ENCODE measurements around the gene ICE1. TPM values are rescaled to one million over a fixed set of nuclear protein-coding genes. Genes with fewer than 3 reads are reported as not detected.
"Not testable (repeated sequence)": the region's sequence is repeated elsewhere in the genome, so short reads cannot be mapped to it uniquely, and the experiment has no call there.

The ICE1 gene
- total RNA-seq, 2 donors from 2014 or later = 31.8 to 41.3 TPM

DNA sequence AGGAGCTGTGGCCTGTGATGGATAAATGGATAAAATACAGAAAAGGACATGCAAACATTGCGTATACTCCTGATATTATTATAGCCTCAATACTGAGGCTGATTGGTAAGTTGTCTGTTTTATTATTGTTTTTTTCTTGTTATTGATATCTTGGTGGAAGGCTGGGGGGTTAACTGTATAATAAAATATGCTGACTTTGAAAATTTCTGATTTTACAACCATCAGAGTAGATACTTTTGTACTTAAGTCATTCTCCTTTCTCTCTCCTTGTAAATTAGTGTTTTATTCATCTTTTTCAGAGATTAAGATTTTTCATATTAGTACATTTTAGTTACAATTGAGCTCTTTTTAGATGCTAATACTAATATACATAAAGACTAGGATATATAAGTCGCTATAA, 53.5 kb downstream of the ICE1 start:
- H3K4me3 Mint-ChIP-seq = no peak overlapping the region
- no peaks in the 10 kb centered on the region for H3K9me3 Mint-ChIP-seq
- DNase-seq (ENCODE audit: low spot score) (no peak), ATAC-seq (no peak)
- no peaks in the 10 kb centered on the region for H3K27me3 Mint-ChIP-seq
- peaks cover 18% of the 10 kb centered on the region for H3K36me3 Mint-ChIP-seq
- no peak overlapping the region for H3K27ac Mint-ChIP-seq
- peaks cover 8 to 11% of the 10 kb centered on the region in 2 donors for H3K4me1 Mint-ChIP-seq (ENCODE audit: low read depth in 2 of 2)

- peaks cover 15% of the 10 kb centered on the region for H3K36me3 Mint-ChIP-seq
- H3K4me3 Mint-ChIP-seq; DNase-seq (ENCODE audit: low spot score); H3K27ac Mint-ChIP-seq; ATAC-seq; H3K27me3 Mint-ChIP-seq; H3K9me3 Mint-ChIP-seq: not testable (repeated sequence)
- peaks cover 18 to 25% of the 10 kb centered on the region in 2 donors for H3K4me1 Mint-ChIP-seq (ENCODE audit: low read depth in 2 of 2)
These were observed 57.1 kb downstream of the ICE1 start for GRCh38 chr5:5479578-5479977.

DNA sequence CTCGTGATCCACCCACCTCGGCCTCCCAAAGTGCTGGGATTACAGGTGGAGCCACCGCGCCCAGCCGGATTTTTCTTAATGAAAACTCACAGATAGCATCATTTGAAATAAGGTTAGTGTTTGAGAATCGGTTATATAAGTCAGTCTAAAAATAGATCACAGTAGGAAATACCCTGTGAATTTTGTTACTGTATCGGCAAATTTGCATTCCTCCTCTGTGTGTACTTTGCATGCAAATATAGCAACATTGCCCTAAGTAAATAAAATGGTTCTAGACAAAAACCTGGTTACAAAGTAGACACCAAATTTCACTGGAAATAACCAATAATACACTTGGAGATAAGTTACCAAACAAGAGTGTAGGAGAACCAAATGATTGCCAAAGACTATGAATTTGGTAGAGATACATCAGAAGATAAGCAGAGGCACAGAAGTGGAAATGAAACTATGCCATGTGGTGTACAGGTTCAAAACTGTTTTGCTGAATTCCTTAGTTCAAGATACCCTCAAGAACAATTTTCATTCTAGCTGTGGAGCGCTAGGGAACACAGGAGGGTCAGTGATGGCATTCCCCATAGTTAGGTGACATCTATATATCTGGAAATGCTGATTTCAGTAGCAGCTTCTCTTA, 58.1 kb downstream of the ICE1 start:
- Mint-ChIP-seq H3K4me3 (peak overlapping the region; percentile 44), H3K9me3 (no peaks in the 10 kb centered on the region)

GRCh38 chr5:5481206-5481605, 58.7 kb downstream of the ICE1 start:
- Mint-ChIP-seq H3K27ac (peak overlapping the region; percentile 70 to 71), H3K4me3 (peak overlapping the region; percentile 44), H3K4me1 (ENCODE audit: low read depth in 2 of 2) (peaks cover 24 to 31% of the 10 kb centered on the region in 2 donors), H3K9me3 (no peaks in the 10 kb centered on the region), H3K27me3 (no peaks in the 10 kb centered on the region), H3K36me3 (peaks cover 15% of the 10 kb centered on the region)
- ATAC-seq (peak in 1 of 2 donors; percentile 66), DNase-seq (ENCODE audit: low spot score) (no peak)

More for the DNA sequence above, 58.1 kb downstream of the ICE1 start:
- peak overlapping the region; percentile 70 to 71 for H3K27ac Mint-ChIP-seq
- H3K4me1 Mint-ChIP-seq (ENCODE audit: low read depth in 2 of 2) = peaks cover 19 to 26% of the 10 kb centered on the region in 2 donors
- DNase-seq (ENCODE audit: low spot score) = no peak
- no peaks in the 10 kb centered on the region for H3K27me3 Mint-ChIP-seq
- no peak for ATAC-seq
- H3K36me3 Mint-ChIP-seq = peaks cover 15% of the 10 kb centered on the region

- H3K9me3 Mint-ChIP-seq = no peaks in the 10 kb centered on the region
- peak overlapping the region; percentile 70 to 71 for H3K27ac Mint-ChIP-seq
- peaks cover 25 to 34% of the 10 kb centered on the region in 2 donors for H3K4me1 Mint-ChIP-seq (ENCODE audit: low read depth in 2 of 2)
- ATAC-seq (no peak), DNase-seq (ENCODE audit: low spot score) (no peak)
- H3K27me3 Mint-ChIP-seq = no peaks in the 10 kb centered on the region
- peaks cover 15% of the 10 kb centered on the region for H3K36me3 Mint-ChIP-seq
- H3K4me3 Mint-ChIP-seq = peak overlapping the region; percentile 44
These were observed 59.2 kb downstream of the ICE1 start for GRCh38 chr5:5481633-5482032.

DNA sequence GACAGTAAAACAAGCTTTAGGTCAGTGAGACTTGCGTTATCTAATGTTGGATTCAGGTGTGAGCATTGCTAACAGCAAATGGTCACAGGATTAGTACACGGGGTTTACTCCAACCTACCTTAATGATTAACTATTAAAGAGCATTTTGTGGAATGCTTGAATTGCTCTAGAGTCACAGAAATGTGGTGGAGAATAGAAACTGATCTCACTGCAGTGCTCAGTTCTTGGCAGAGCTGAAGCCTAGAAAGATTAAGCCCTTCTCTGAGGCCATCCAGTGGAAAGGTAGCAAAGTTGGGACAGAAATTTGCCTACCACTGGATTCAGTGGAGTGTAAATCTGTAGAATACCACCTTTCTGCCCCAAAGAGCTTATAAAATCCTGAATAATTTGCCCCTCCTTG, 60.9 kb downstream of the ICE1 start:
- DNase-seq (ENCODE audit: low spot score) (no peak), ATAC-seq (no peak)
- H3K4me3 Mint-ChIP-seq = no peak overlapping the region
- no peaks in the 10 kb centered on the region for H3K27me3 Mint-ChIP-seq
- H3K9me3 Mint-ChIP-seq = no peaks in the 10 kb centered on the region
- H3K36me3 Mint-ChIP-seq = peaks cover under 1% of the 10 kb centered on the region
- H3K27ac Mint-ChIP-seq = no peak overlapping the region
- H3K4me1 Mint-ChIP-seq (ENCODE audit: low read depth in 2 of 2) = peaks cover 34 to 43% of the 10 kb centered on the region in 2 donors

GRCh38 chr5:5483880-5484598, 61.6 kb downstream of the ICE1 start:
- H3K27ac Mint-ChIP-seq = peak overlapping the region in 1 of 2 donors; percentile 38

GRCh38 chr5:5486122-5486521, 63.6 kb downstream of the ICE1 start:
- Mint-ChIP-seq H3K4me3 (peak overlapping the region; percentile 15), H3K4me1 (ENCODE audit: low read depth in 2 of 2) (peaks cover 27 to 35% of the 10 kb centered on the region in 2 donors), H3K36me3 (peaks cover 14% of the 10 kb centered on the region), H3K9me3 (no peaks in the 10 kb centered on the region), H3K27me3 (no peaks in the 10 kb centered on the region), H3K27ac (no peak overlapping the region)
- DNase-seq (ENCODE audit: low spot score) = no peak
- ATAC-seq = peak; percentile 68 to 76

More at GRCh38 chr5:5483880-5484598, 61.6 kb downstream of the ICE1 start:
- H3K36me3 Mint-ChIP-seq = peaks cover 6% of the 10 kb centered on the region
- peaks cover 34 to 43% of the 10 kb centered on the region in 2 donors for H3K4me1 Mint-ChIP-seq (ENCODE audit: low read depth in 2 of 2)
- no peaks in the 10 kb centered on the region for H3K27me3 Mint-ChIP-seq
- H3K9me3 Mint-ChIP-seq = no peaks in the 10 kb centered on the region
- ATAC-seq (no peak), DNase-seq (ENCODE audit: low spot score) (no peak)
- H3K4me3 Mint-ChIP-seq = no peak overlapping the region

- H3K27ac Mint-ChIP-seq = peak overlapping the region in 1 of 2 donors; percentile 50
- no peak overlapping the region for H3K4me3 Mint-ChIP-seq
- H3K9me3 Mint-ChIP-seq = no peaks in the 10 kb centered on the region
- peaks cover 22 to 36% of the 10 kb centered on the region in 2 donors for H3K4me1 Mint-ChIP-seq (ENCODE audit: low read depth in 2 of 2)
- no peak for DNase-seq (ENCODE audit: low spot score)
- H3K36me3 Mint-ChIP-seq = peaks cover 18% of the 10 kb centered on the region
- peaks cover 3 to 6% of the 10 kb centered on the region in 2 donors for H3K27me3 Mint-ChIP-seq
- no peak for ATAC-seq
These were observed 65.3 kb downstream of the ICE1 start for GRCh38 chr5:5487585-5488360.

DNA sequence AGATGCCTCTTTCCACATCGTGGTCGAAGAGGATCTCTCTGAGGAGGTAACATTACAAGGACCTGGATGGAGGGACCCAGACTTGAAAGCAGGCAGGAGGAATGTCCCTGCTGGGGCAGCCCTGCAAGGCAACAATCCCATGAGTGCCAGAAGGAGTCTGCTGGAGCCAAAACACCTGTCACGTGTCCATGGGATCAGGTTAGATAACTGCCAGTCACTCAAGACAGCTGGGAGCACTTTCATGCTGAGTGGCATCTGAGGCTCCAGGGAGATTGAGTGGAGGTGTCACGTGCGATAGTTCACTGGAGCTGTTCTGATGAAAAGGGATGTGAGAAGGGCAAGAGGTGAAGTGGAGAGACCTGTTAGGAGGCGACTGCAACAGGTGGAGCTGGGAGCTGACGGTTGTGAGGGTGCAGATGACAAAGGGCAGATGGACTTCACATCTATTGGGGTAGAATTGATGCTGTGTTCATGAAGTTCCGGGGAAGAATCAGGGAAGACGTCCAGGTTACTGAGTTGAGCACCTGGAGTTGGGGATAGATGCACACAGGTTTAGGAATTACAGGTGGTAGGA, 68.4 kb downstream of the ICE1 start:
- ATAC-seq (no peak), DNase-seq (ENCODE audit: low spot score) (no peak)
- peaks cover 20 to 33% of the 10 kb centered on the region in 2 donors for H3K4me1 Mint-ChIP-seq (ENCODE audit: low read depth in 2 of 2)
- peaks cover 18% of the 10 kb centered on the region for H3K36me3 Mint-ChIP-seq
- peaks cover 3 to 10% of the 10 kb centered on the region in 2 donors for H3K27me3 Mint-ChIP-seq
- no peak overlapping the region for H3K4me3 Mint-ChIP-seq
- H3K27ac Mint-ChIP-seq = peak overlapping the region in 1 of 2 donors; percentile 30
- H3K9me3 Mint-ChIP-seq = no peaks in the 10 kb centered on the region

GRCh38 chr5:5492087-5492933, 69.8 kb downstream of the ICE1 start:
- peaks cover 18% of the 10 kb centered on the region for H3K36me3 Mint-ChIP-seq
- peaks cover 11 to 23% of the 10 kb centered on the region in 2 donors for H3K4me1 Mint-ChIP-seq (ENCODE audit: low read depth in 2 of 2)
- DNase-seq (ENCODE audit: low spot score) = no peak
- peaks cover 3 to 25% of the 10 kb centered on the region in 2 donors for H3K27me3 Mint-ChIP-seq
- H3K9me3 Mint-ChIP-seq = no peaks in the 10 kb centered on the region
- H3K4me3 Mint-ChIP-seq = peak overlapping the region; percentile 71
- ATAC-seq = no peak
- peak overlapping the region in 1 of 2 donors; percentile 64 for H3K27ac Mint-ChIP-seq

DNA sequence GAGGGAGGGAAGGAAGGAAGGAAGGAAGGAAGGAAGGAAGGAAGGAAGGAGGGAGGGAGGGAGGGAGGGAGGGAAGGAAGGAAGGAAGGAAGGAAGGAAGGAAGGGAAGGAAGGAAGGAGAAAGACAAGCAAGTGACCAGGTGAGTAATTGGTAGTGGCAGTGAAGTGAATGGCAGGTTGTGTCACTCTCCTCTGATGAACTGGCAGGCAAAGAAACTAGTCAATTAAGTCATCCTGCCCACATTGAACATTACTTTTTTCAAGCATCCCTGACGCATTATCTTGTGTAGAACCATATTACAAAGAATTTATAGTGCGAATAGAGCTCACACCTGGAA, 70.4 kb downstream of the ICE1 start:
- H3K9me3 Mint-ChIP-seq; ATAC-seq; DNase-seq (ENCODE audit: low spot score): not testable (repeated sequence)
- H3K27me3 Mint-ChIP-seq = peaks cover 6 to 31% of the 10 kb centered on the region in 2 donors
- H3K36me3 Mint-ChIP-seq = peaks cover 18% of the 10 kb centered on the region
- H3K4me1 Mint-ChIP-seq (ENCODE audit: low read depth in 2 of 2) = peaks cover 10 to 21% of the 10 kb centered on the region in 2 donors
- H3K4me3 Mint-ChIP-seq = peak overlapping the region; percentile 71
- peak overlapping the region in 1 of 2 donors; percentile 64 for H3K27ac Mint-ChIP-seq
